A549 treated with AZD9567 at 1 μM for 4 hours (cell line): ENCODE measurements around the gene RYR2. TPM values are rescaled to one million over a fixed set of nuclear protein-coding genes. Genes with fewer than 3 reads are reported as not detected.

Source experiments
- total RNA-seq: library from RNA; stranded (reverse); fragments of 200-300 nt; extraction: Qiagen RNA extraction; gene quantifications from 5 replicates; pipeline ENCODE4 v1.2.3, GENCODE V29; 2022; ENCODE audit not compliant: insufficient read depth

RYR2 gene
- total RNA-seq = 0.03 to 0.05 TPM (median 0.04 TPM) in 3 of 5 replicates, not detected in the others

GRCh38 chr1:237041795-237042525, at the start of gene RYR2:
Gene RYR2, plus strand, starts transcription at chr1:237042184. Its CDS starts 338 bp downstream, at chr1:237042522.

GRCh38 chr1:237004116-237004515, 37.9 kb upstream of the RYR2 start, which contains the start of gene MT1HL1:
Gene MT1HL1, minus strand, starts transcription at chr1:237004441. Its CDS starts 69 bp downstream, at chr1:237004372.

Other genes starting within 250 kb of the RYR2 start
- 4.5 to 7.9 TPM (median 6.0 TPM) in 5 replicates for gene MTR, start 246.9 kb upstream of the RYR2 start, total RNA-seq
- not detected in 5 replicates for gene MT1HL1, start 37.7 kb upstream of the RYR2 start, total RNA-seq